AG10803 (cell line): Measurements from ENCODE around the gene PRDM4.

Source experiments
- DNase-seq: peaks from one replicate; pipeline ENCODE4 v3.0.0; 2010; ENCODE audit warnings: low read depth
- H3K4me3 ChIP-seq: 2 replicates; pipeline ENCODE4 v1.5.1; 2011; ENCODE audit warnings: mild to moderate bottlenecking, low read length, control low read depth
- TF ChIP-seq, protein P1 (sequence below): conservative IDR thresholded peaks from 2 replicates; pipeline ENCODE4 v1.5.1; 2011; ENCODE audit warnings: mild to moderate bottlenecking, low read length, control low read depth, inconsistent platforms

PRDM4 gene

GRCh38 chr12:107760809-107761501, at the start of gene PRDM4:
PRDM4 (minus strand) TSS chr12:107761137; CDS start chr12:107760515, 622 bp downstream.
- peak; percentile 93 for DNase-seq
- TF ChIP-seq, protein P1, sequence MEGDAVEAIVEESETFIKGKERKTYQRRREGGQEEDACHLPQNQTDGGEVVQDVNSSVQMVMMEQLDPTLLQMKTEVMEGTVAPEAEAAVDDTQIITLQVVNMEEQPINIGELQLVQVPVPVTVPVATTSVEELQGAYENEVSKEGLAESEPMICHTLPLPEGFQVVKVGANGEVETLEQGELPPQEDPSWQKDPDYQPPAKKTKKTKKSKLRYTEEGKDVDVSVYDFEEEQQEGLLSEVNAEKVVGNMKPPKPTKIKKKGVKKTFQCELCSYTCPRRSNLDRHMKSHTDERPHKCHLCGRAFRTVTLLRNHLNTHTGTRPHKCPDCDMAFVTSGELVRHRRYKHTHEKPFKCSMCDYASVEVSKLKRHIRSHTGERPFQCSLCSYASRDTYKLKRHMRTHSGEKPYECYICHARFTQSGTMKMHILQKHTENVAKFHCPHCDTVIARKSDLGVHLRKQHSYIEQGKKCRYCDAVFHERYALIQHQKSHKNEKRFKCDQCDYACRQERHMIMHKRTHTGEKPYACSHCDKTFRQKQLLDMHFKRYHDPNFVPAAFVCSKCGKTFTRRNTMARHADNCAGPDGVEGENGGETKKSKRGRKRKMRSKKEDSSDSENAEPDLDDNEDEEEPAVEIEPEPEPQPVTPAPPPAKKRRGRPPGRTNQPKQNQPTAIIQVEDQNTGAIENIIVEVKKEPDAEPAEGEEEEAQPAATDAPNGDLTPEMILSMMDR: no peak
- peak within 1 kb of the TSS; percentile 92 for H3K4me3 ChIP-seq

DNA sequence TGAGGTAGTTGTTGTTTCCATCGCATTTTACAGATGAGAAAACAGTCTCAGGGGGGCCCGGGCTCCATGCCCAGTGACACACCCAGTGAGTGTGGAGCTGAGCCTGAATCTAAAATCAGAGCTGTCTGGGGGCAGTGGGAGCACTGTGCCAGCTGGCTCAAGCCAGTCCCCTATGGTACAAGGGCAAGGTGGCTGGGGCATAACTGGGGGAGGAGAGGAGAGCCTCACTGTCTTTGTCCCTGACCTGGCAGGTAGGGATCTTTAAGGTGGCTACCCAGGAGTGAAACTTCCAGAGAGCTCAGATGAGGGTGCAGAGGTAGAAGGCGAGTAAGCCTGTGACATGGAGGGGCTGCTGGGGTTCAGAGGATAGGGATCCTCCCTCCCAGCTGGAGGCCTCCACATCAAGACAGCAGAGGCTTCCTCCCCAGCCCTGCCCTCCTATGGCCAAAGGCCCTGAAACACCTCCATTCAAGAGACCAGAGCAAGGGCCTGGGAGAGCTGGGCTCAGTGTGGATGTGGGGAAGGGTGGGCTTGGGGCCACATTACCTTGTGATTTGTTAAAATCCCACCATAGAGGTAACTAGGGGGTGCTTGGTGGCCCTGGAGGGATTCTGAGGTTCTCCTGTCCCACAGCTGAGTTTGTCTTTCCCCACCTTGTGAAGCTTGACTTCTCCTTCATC, 46.7 kb upstream of the PRDM4 start:
- TF ChIP-seq, protein P1: no peak
- H3K4me3 ChIP-seq: no peak overlapping the region
- DNase-seq: no peak

DNA sequence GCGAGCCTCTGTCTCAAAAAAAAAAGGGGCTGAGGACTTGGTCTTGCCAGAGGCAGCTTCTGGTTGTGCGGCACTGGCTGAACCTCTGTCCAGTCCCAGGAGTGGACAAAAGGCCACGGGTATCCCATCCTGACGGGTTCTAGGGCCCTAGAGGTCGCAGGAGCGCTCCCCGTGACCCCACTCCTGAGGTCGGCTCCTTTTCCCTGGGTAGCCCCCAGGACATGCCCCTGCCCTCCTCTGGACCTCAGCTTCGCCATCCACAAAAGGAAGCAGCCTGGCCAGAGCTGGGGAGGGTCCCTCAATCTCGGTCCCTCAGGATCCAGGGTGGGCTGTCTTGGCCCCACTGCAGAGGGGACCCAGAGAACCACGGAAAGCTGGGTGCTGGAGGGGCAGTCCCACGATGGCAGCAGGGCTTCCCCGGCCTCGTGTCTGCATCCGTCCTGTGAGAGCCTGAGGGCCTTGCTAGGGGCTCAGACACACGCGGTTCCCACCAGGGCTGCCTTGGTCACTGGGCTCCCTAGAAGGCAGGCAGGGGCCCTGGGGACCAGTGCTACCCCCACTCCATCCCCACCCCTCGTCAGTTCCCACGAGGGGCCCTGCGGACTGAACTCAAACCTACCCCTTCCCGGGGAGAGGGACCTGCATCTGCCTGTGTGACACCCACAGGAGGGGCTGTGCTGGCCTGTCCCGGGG, 44.7 kb upstream of the PRDM4 start:
- DNase-seq: no peak
- no peak overlapping the region for H3K4me3 ChIP-seq
- TF ChIP-seq, protein P1: no peak

- no peak overlapping the region for H3K4me3 ChIP-seq
- no peak for DNase-seq
- TF ChIP-seq, protein P1: no peak
These were observed 42.2 kb upstream of the PRDM4 start for GRCh38 chr12:107803092-107803491.

DNA sequence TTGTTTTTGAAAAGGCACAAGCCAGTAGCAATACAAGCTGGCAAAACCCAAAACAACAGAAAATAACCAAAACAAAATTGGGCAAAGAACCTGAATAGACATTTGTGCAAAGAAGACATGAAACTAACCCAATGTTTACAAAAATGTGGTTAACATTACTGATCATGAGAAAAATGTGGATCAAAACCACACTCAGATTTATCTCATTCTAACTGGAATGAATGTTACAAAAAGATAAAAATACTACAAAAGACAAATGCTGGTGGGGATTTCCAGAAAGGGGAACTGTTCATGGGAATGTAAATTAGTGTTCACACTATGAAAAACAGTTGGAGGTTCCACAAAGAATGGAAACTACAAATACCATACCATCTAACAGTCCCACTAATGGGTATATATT, 40.2 kb upstream of the PRDM4 start:
- peak; percentile 16 for DNase-seq
- H3K4me3 ChIP-seq: no peak overlapping the region
- TF ChIP-seq, protein P1: no peak

DNA sequence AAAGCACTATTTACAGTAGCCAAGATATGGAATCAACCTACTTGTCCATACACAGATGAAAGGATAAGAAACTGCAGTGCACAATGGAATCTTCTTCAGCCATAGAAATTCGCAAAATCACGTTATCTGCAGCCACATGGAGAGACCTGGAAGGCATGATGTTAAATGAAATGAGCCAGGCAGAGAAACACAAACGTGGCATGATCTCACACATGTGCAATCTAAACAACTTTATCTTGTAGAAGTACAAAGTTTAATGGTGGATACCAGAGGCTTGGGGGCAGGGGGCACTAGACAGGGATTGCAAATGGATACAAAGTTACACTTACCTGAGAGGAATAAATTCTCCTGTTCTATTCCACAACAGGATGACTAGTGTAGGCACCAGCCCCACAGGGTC, 37.6 kb upstream of the PRDM4 start:
- TF ChIP-seq, protein P1: no peak
- no peak for DNase-seq
- H3K4me3 ChIP-seq: no peak overlapping the region
